Right lobe of liver (tissue), 4 donors: ENCODE measurements around the gene RBL2.

Source experiments
- CTCF ChIP-seq, 4 donors: fragments of 200-600 bp in 3 of 4; fragments of 450-650 bp in 1 of 4; IDR thresholded peaks; one replicate each; pipeline versions ENCODE4 v1.5.1 to v1.8.0; 2016 to 2022; ENCODE audit warnings: antibody characterized with exemption in 4 of 4, mild to moderate bottlenecking in 2 of 4
- POLR2A ChIP-seq: fragments of 450-650 bp; IDR thresholded peaks from one replicate; pipeline ENCODE4 v1.6.1; 2017; ENCODE audit warnings: antibody characterized with exemption, mild to moderate bottlenecking
- donor health status: DM: no; HTN: no; CAD: no.
- donor health status: DM: no; HTN: no; CAD: no.
- donor health status: DM: no; HTN: yes; CAD: no.

- TF ChIP-seq POLR2A (no peak), CTCF (IDR thresholded peaks at IDR 0.05) (no peak)
These were observed 11.3 kb downstream of the RBL2 start for GRCh38 chr16:53445534-53445933.
